Ascending aorta (tissue), 2 donors: ENCODE results near the gene DNAH2. TPM values are rescaled to one million over a fixed set of nuclear protein-coding genes. Genes with fewer than 3 reads are reported as not detected.

Experiments
- DNase-seq, 2 donors: peaks; one replicate each; pipeline ENCODE4 v3.0.0-alpha.2; 2019; ENCODE audit warnings: low spot score in 2 of 2
- H3K27ac ChIP-seq, 2 donors: fragments of 200-600 bp; sonication (generic); one replicate each; pipeline ENCODE4 v1.5.1; 2016 to 2017; ENCODE audit warnings: mild to moderate bottlenecking in 1 of 2
- H3K27me3 ChIP-seq: fragments of 200-600 bp; sonication (generic); one replicate; pipeline ENCODE4 v1.5.1; 2017
- H3K36me3 ChIP-seq, 2 donors: fragments of 200-600 bp; sonication (generic); one replicate each; pipeline ENCODE4 v1.5.1; 2016
- H3K4me1 ChIP-seq, 2 donors: fragments of 200-600 bp; sonication (generic); one replicate each; pipeline ENCODE4 v1.5.1; 2016 to 2017; ENCODE audit warnings: mild to moderate bottlenecking in 1 of 2
- H3K4me3 ChIP-seq, 2 donors: fragments of 200-600 bp; sonication (generic); one replicate each; pipeline ENCODE4 v1.5.1; 2016 to 2017; ENCODE audit warnings: mild to moderate bottlenecking in 1 of 2
- H3K9me3 ChIP-seq, 2 donors: fragments of 200-600 bp; sonication (generic); one replicate each; pipeline ENCODE4 v1.5.1; 2016
- intact Hi-C: fragments of 100-400 bp; cut with DNase I; formaldehyde crosslinking; loops from one replicate; pipeline ENCODE4 v1.15.1; 2023
- total RNA-seq: library from RNA; depleted of rRNA; stranded (reverse); fragments of >200 nt; gene quantifications from one replicate; pipeline ENCODE4 v1.1.0, GENCODE V29; 2016
- TF ChIP-seq, protein P1 (sequence below), 3 experiments: fragments of 200-600 bp in 2 of 3; fragments of 450-650 bp in 1 of 3; sonication (generic) in 2 of 3; IDR thresholded peaks; one replicate each; pipeline ENCODE4 v1.5.1; 2016 to 2019; ENCODE audit warnings: antibody characterized with exemption in 3 of 3, mild to moderate bottlenecking in 1 of 3, moderate library complexity in 1 of 3

The DNAH2 gene
- total RNA-seq, 1 donor from 2014 or later = 0.43 TPM

DNA sequence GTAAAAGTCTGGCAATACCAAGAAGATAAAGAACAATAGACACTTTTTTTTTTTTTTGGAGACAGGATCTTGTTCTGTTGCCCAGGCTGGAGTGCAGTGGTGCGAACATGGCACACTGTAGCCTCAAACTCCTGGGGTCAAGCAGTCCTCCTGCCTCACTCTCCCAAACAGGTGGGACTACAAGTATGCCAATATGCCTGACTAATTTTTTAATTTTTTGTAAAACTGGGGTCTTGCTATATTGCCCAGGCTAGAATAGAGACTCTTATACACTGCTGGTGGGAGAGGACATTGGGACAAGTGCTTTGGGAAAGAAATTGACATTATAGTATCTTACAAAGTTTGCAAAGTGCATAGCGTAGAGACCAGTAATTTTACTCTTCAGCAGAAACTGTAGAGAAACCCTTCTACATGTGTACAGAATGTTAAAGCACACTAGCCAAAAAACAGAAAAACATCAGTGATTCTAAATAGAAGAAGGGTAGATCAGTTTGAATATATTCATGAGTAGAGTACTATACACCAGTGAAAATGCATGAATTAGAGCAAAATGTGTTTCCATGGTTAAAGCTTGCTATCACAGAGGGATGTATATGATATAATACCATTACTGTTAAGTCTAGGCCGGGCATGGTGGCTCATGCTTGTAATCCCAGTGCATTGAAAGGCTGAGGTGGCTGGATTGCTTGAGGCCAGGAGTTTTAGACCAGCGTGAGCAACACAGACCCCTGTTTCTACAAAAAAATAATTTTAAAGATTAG is 19.5 kb upstream of the DNAH2 start:
- Histone ChIP-seq H3K27ac (no peak overlapping the region), H3K9me3 (no peaks in the 10 kb centered on the region), H3K4me1 (no peaks in the 10 kb centered on the region), H3K27me3 (no peaks in the 10 kb centered on the region), H3K4me3 (no peak overlapping the region), H3K36me3 (peaks cover 9 to 34% of the 10 kb centered on the region in 2 donors)
- intact Hi-C loops = no loop called here
- no peak for DNase-seq
- TF ChIP-seq, protein P1, sequence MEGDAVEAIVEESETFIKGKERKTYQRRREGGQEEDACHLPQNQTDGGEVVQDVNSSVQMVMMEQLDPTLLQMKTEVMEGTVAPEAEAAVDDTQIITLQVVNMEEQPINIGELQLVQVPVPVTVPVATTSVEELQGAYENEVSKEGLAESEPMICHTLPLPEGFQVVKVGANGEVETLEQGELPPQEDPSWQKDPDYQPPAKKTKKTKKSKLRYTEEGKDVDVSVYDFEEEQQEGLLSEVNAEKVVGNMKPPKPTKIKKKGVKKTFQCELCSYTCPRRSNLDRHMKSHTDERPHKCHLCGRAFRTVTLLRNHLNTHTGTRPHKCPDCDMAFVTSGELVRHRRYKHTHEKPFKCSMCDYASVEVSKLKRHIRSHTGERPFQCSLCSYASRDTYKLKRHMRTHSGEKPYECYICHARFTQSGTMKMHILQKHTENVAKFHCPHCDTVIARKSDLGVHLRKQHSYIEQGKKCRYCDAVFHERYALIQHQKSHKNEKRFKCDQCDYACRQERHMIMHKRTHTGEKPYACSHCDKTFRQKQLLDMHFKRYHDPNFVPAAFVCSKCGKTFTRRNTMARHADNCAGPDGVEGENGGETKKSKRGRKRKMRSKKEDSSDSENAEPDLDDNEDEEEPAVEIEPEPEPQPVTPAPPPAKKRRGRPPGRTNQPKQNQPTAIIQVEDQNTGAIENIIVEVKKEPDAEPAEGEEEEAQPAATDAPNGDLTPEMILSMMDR (IDR thresholded peaks at IDR 0.05) = no peak

DNA sequence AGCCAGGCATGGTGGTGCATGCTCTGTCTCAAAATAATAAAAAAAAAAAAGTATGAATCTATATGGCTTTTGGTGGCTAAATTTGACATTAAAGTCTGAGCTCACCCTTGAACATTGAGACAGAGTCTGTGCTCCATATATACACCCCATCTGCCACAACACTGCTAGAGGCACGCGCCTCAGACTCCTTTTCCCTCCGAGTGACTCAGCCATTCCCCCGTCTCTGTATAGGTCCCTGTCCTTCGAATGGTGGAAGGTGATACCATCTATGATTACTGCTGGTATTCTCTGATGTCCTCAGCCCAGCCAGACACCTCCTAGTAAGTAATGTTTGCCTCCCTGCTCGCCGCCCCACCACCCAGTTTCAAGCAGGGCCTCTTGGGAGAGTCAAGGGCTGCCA is 17.0 kb upstream of the DNAH2 start:
- TF ChIP-seq, protein P1 (IDR thresholded peaks at IDR 0.05) = no peak
- no peaks in the 10 kb centered on the region for H3K9me3 ChIP-seq
- H3K27me3 ChIP-seq = peaks cover 5% of the 10 kb centered on the region
- H3K4me3 ChIP-seq = no peak overlapping the region
- no peak for DNase-seq
- no peak overlapping the region for H3K27ac ChIP-seq
- peaks cover 9 to 27% of the 10 kb centered on the region in 2 donors for H3K36me3 ChIP-seq
- H3K4me1 ChIP-seq = peaks cover 6 to 11% of the 10 kb centered on the region in 2 donors
- intact Hi-C loops = no loop called here

DNA sequence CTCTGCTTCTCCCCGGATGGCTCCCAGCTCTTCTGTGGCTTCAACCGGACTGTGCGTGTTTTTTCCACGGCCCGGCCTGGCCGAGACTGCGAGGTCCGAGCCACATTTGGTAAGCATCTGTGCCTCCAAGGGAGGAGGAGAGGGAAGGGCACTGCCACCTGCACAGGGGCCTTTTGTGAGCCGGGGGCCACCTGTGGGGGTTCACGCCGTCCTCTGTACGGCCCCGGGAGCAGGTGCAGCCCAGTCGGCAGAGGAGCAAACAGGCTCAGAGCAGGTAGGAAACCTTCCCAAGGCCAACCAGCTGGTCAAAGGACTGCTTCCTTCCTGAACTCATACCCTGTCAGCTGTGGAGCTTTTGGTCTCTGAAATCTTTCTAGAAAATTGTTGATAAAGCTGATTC is 15.9 kb upstream of the DNAH2 start:
- intact Hi-C loops = no loop called here
- DNase-seq = no peak
- TF ChIP-seq, protein P1 (IDR thresholded peaks at IDR 0.05) = no peak
- H3K36me3 ChIP-seq = peaks cover 9 to 27% of the 10 kb centered on the region in 2 donors
- H3K4me3 ChIP-seq = no peak overlapping the region
- H3K27me3 ChIP-seq = peaks cover 5% of the 10 kb centered on the region
- no peaks in the 10 kb centered on the region for H3K9me3 ChIP-seq
- H3K4me1 ChIP-seq = peaks cover 6 to 11% of the 10 kb centered on the region in 2 donors
- no peak overlapping the region for H3K27ac ChIP-seq

DNA sequence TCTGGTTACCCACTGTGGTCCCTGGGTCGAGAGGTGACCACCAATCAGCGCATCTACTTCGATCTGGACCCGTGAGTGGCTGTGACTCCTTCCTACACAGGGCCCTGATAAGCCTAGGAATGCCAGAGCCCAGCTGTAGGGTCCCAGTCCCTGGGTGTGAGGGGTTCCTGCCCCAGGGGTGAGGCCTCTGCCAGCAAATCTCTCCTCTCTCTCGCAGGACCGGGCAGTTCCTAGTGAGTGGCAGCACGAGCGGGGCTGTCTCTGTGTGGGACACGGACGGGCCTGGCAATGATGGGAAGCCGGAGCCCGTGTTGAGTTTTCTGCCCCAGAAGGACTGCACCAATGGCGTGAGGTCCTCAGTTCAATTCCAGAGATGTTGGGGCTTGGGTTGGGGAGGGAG is 14.8 kb upstream of the DNAH2 start:
- H3K27me3 ChIP-seq = peaks cover 5% of the 10 kb centered on the region
- no peaks in the 10 kb centered on the region for H3K9me3 ChIP-seq
- peaks cover 9 to 27% of the 10 kb centered on the region in 2 donors for H3K36me3 ChIP-seq
- no peak overlapping the region for H3K27ac ChIP-seq
- DNase-seq = no peak
- H3K4me3 ChIP-seq = no peak overlapping the region
- TF ChIP-seq, protein P1 (IDR thresholded peaks at IDR 0.05) = no peak
- intact Hi-C loops = no loop called here
- peaks cover 6 to 11% of the 10 kb centered on the region in 2 donors for H3K4me1 ChIP-seq

DNA sequence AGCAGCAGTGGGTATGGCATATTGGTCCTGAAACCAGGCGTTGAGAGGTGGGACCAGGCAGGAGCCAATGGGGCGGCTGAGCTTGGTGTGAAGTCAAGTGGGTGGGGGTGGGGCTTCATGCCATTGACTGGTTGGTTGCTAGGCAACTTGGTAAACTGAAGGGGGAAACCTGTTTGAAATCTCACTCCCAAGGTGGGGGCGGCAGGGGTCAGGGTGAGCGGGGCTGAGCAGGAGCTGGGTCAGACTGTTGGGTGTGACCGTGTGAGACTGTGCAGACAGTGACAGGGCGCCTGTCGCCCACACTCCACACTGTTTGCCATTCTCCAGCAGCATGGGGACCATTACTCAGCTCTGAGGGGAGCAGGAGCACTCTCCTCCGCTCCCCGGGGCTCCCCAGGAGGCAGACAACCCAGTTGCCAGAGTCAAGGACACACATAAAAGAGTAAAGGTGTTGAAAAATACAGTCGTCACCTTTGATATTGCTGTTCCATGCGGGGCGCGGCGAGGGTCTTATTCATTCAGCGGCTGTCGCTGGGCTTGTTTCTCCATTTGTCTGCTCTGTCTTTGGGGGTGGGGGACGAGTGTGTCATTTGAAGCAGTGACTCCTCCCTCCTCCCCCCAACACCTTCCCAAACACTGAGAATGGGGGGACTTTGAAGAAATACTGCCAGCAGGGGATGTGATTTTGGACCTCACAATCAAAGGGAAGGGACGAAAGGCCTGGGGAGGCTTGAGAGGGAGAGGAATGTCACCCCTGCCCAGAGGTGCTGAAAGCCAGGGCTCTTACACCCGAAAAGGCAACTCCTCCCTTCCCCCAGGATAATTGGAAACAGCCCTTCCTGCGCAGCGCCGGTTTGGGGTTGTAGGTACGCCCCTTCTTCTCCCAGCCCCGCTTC is 13.7 kb upstream of the DNAH2 start:
- H3K9me3 ChIP-seq = no peaks in the 10 kb centered on the region
- intact Hi-C loops = no loop called here
- H3K36me3 ChIP-seq = peaks cover 9 to 27% of the 10 kb centered on the region in 2 donors
- H3K4me1 ChIP-seq = peaks cover 6 to 11% of the 10 kb centered on the region in 2 donors
- no peak overlapping the region for H3K27ac ChIP-seq
- no peak for DNase-seq
- H3K4me3 ChIP-seq = no peak overlapping the region
- TF ChIP-seq, protein P1 (IDR thresholded peaks at IDR 0.05) = no peak
- H3K27me3 ChIP-seq = peaks cover 5% of the 10 kb centered on the region
